ENCODE measurements around the gene ABTB2. TPM values are rescaled to one million over a fixed set of nuclear protein-coding genes. Genes with fewer than 3 reads are reported as not detected.

ABTB2 gene
- total and polyA plus RNA-seq, 9 of the 15 experiments (the other 6 are each of a cell fraction or from before 2014, with no cell fraction given): 0.03 to 0.18 (median 0.12) TPM; not detected in 2

DNA sequence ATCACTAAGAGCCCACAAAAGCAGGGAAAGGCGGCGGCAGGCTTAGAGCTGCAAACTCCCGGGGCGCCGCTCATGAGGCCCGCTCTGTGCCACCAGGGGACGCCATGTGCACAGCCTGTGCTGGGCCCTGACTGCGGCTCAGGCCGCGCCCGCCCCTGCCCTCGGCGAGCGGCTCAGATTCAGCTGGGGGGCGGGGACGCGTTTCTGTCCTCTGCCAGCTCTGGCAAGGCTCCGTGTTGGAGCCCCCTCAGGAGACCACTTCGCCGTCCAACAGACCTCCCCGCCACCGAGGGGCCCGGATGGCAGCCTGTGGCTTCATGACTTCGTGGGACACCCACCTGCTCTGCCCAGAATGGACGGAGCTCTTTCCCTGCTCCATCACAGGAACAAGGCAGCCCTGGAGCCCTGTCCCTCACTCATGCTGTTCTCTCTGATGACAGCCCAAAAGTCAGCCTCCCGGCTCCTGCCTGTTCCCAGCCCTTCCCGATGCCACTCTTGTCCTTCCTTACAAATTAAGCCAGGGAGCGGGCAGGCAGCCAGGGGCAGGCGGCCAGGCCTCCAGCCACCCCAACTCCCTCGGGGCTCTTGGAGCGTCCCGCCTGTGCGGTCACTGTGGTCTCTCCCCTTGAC lies 183.3 kb downstream of the ABTB2 start (continued):
- TF ChIP-seq KDM1A (IDR thresholded peaks at IDR 0.05) (no peak), ZNF699 (CRISPR knock-in tag; IDR thresholded peaks at IDR 0.05; ENCODE audit: insufficient replicate concordance) (no peak), LARP7 (IDR thresholded peaks at IDR 0.05) (no peak), HDAC1 (IDR thresholded peaks at IDR 0.05) (no peak), L3MBTL2 (IDR thresholded peaks at IDR 0.05) (peak; percentile 82), MTA1 (IDR thresholded peaks at IDR 0.05; ENCODE audit: borderline replicate concordance) (no peak), GABPA (tag; conservative IDR thresholded peaks at IDR 0.05; ENCODE audit: low read depth) (no peak), CTBP1 (IDR thresholded peaks at IDR 0.05; ENCODE audit: borderline replicate concordance) (peak; percentile 32; the same call in 1 of the 2 replicates), ZNF79 (CRISPR knock-in tag; IDR thresholded peaks at IDR 0.05; ENCODE audit: low read depth) (no peak), CEBPB (tag; IDR thresholded peaks at IDR 0.05) (no peak), YY1 (IDR thresholded peaks at IDR 0.05; ENCODE audit: borderline replicate concordance in 1 of 3, control insufficient read depth in 1 of 3, extremely low read depth in 1 of 3, insufficient read depth in 3 of 3, insufficient read length in 1 of 3, insufficient replicate concordance in 2 of 3, low read depth in 1 of 3, low read length in 2 of 3) (peak in 1 of 3 experiments; percentile 63), ZC3H8 (IDR thresholded peaks at IDR 0.05) (no peak)
- TF ChIP-seq, protein P1, sequence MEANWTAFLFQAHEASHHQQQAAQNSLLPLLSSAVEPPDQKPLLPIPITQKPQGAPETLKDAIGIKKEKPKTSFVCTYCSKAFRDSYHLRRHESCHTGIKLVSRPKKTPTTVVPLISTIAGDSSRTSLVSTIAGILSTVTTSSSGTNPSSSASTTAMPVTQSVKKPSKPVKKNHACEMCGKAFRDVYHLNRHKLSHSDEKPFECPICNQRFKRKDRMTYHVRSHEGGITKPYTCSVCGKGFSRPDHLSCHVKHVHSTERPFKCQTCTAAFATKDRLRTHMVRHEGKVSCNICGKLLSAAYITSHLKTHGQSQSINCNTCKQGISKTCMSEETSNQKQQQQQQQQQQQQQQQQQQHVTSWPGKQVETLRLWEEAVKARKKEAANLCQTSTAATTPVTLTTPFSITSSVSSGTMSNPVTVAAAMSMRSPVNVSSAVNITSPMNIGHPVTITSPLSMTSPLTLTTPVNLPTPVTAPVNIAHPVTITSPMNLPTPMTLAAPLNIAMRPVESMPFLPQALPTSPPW (CRISPR knock-in tag; IDR thresholded peaks at IDR 0.05): 0 out of 2 replicates have a peak, but pooled peaks have one; percentile 14
- TF ChIP-seq, protein P2, sequence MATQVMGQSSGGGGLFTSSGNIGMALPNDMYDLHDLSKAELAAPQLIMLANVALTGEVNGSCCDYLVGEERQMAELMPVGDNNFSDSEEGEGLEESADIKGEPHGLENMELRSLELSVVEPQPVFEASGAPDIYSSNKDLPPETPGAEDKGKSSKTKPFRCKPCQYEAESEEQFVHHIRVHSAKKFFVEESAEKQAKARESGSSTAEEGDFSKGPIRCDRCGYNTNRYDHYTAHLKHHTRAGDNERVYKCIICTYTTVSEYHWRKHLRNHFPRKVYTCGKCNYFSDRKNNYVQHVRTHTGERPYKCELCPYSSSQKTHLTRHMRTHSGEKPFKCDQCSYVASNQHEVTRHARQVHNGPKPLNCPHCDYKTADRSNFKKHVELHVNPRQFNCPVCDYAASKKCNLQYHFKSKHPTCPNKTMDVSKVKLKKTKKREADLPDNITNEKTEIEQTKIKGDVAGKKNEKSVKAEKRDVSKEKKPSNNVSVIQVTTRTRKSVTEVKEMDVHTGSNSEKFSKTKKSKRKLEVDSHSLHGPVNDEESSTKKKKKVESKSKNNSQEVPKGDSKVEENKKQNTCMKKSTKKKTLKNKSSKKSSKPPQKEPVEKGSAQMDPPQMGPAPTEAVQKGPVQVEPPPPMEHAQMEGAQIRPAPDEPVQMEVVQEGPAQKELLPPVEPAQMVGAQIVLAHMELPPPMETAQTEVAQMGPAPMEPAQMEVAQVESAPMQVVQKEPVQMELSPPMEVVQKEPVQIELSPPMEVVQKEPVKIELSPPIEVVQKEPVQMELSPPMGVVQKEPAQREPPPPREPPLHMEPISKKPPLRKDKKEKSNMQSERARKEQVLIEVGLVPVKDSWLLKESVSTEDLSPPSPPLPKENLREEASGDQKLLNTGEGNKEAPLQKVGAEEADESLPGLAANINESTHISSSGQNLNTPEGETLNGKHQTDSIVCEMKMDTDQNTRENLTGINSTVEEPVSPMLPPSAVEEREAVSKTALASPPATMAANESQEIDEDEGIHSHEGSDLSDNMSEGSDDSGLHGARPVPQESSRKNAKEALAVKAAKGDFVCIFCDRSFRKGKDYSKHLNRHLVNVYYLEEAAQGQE (IDR thresholded peaks at IDR 0.05; ENCODE audit: borderline replicate concordance): peak; percentile 94
- TF ChIP-seq, protein P2 (CRISPR knock-in tag; IDR thresholded peaks at IDR 0.05; ENCODE audit: low read depth): no peak
- TF ChIP-seq, protein P3, sequence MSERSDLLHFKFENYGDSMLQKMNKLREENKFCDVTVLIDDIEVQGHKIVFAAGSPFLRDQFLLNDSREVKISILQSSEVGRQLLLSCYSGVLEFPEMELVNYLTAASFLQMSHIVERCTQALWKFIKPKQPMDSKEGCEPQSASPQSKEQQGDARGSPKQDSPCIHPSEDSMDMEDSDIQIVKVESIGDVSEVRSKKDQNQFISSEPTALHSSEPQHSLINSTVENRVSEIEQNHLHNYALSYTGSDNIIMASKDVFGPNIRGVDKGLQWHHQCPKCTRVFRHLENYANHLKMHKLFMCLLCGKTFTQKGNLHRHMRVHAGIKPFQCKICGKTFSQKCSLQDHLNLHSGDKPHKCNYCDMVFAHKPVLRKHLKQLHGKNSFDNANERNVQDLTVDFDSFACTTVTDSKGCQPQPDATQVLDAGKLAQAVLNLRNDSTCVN (CRISPR knock-in tag; IDR thresholded peaks at IDR 0.05): no peak

All from K562 (cell line).